H1 (cell line): ENCODE results near the gene ZDHHC8. TPM values are rescaled to one million over a fixed set of nuclear protein-coding genes. Genes with fewer than 3 reads are reported as not detected.

Experiments
- ATF2 ChIP-seq: IDR thresholded peaks from 2 replicates; pipeline ENCODE4 v1.6.1; 2012; ENCODE audit warnings: low read length, inconsistent platforms
- EP300 ChIP-seq, 2 experiments: IDR thresholded peaks; 1 replicate in 1 of 2; 2 replicates in 1 of 2; pipeline ENCODE4 v1.6.1; 2011 to 2012; ENCODE audit warnings: low read depth in 2 of 2, low read length in 2 of 2, mild to moderate bottlenecking in 2 of 2, borderline replicate concordance in 1 of 2, inconsistent platforms in 1 of 2, moderate library complexity in 1 of 2
- EZH2 ChIP-seq: fragments of 200-600 bp; sonication (generic); IDR thresholded peaks from 2 replicates; pipeline ENCODE4 v1.7.1; 2012; ENCODE audit warnings: low read depth, mild to moderate bottlenecking, moderate library complexity, low read length, inconsistent platforms; ENCODE audit not compliant: severe bottlenecking
- POU5F1 ChIP-seq: IDR thresholded peaks from 2 replicates; pipeline ENCODE4 v1.6.1; 2011; ENCODE audit warnings: low read depth, mild to moderate bottlenecking, low read length, moderate library complexity
- SP2 ChIP-seq: IDR thresholded peaks from 2 replicates; pipeline ENCODE4 v1.6.1; 2012; ENCODE audit warnings: mild to moderate bottlenecking, low read length, inconsistent platforms
- polyA plus RNA-seq, 7 experiments: library from polyadenylated mRNA; depleted of rRNA in 3 of 7; stranded (reverse) in 5 of 7; unstranded in 2 of 7; fragments of >200 nt in 5 of 7; fragments of 200-250 nt in 2 of 7; gene quantifications; 1 replicate in 5 of 7; 2 replicates in 1 of 7; 4 replicates in 1 of 7; pipeline versions ENCODE4 v1.2.1 to v1.2.3, GENCODE V29; 2011 to 2013; ENCODE audit warnings: missing spikeins in 2 of 7, mixed read lengths in 2 of 7
- total RNA-seq: library from RNA; stranded (reverse); fragmentation: NEBNext Ultra II Directional; extraction: Animal tissue kit (Norgen Biotek cat#: 25700); gene quantifications from 2 replicates; pipeline ENCODE4 v1.2.1, GENCODE V29; 2021
- TF ChIP-seq, protein P1 (sequence below): fragments of 300-600 bp; sonication (generic); IDR thresholded peaks from 2 replicates; pipeline ENCODE4 v1.7.1; 2012; ENCODE audit warnings: low read length, moderate library complexity, mild to moderate bottlenecking, inconsistent platforms; ENCODE audit not compliant: insufficient replicate concordance

ZDHHC8 gene
- total and polyA plus RNA-seq, 2 of the 8 experiments (the other 6 are each of a cell fraction or from before 2014, with no cell fraction given), result 18.6 to 65.6 TPM

- TF ChIP-seq EZH2 (no peak), EP300 (IDR thresholded peaks at IDR 0.05; ENCODE audit: borderline replicate concordance in 1 of 2, low read depth in 2 of 2, low read length in 2 of 2) (no peak), POU5F1 (no peak), SP2 (no peak), ATF2 (no peak)
- TF ChIP-seq, protein P1, sequence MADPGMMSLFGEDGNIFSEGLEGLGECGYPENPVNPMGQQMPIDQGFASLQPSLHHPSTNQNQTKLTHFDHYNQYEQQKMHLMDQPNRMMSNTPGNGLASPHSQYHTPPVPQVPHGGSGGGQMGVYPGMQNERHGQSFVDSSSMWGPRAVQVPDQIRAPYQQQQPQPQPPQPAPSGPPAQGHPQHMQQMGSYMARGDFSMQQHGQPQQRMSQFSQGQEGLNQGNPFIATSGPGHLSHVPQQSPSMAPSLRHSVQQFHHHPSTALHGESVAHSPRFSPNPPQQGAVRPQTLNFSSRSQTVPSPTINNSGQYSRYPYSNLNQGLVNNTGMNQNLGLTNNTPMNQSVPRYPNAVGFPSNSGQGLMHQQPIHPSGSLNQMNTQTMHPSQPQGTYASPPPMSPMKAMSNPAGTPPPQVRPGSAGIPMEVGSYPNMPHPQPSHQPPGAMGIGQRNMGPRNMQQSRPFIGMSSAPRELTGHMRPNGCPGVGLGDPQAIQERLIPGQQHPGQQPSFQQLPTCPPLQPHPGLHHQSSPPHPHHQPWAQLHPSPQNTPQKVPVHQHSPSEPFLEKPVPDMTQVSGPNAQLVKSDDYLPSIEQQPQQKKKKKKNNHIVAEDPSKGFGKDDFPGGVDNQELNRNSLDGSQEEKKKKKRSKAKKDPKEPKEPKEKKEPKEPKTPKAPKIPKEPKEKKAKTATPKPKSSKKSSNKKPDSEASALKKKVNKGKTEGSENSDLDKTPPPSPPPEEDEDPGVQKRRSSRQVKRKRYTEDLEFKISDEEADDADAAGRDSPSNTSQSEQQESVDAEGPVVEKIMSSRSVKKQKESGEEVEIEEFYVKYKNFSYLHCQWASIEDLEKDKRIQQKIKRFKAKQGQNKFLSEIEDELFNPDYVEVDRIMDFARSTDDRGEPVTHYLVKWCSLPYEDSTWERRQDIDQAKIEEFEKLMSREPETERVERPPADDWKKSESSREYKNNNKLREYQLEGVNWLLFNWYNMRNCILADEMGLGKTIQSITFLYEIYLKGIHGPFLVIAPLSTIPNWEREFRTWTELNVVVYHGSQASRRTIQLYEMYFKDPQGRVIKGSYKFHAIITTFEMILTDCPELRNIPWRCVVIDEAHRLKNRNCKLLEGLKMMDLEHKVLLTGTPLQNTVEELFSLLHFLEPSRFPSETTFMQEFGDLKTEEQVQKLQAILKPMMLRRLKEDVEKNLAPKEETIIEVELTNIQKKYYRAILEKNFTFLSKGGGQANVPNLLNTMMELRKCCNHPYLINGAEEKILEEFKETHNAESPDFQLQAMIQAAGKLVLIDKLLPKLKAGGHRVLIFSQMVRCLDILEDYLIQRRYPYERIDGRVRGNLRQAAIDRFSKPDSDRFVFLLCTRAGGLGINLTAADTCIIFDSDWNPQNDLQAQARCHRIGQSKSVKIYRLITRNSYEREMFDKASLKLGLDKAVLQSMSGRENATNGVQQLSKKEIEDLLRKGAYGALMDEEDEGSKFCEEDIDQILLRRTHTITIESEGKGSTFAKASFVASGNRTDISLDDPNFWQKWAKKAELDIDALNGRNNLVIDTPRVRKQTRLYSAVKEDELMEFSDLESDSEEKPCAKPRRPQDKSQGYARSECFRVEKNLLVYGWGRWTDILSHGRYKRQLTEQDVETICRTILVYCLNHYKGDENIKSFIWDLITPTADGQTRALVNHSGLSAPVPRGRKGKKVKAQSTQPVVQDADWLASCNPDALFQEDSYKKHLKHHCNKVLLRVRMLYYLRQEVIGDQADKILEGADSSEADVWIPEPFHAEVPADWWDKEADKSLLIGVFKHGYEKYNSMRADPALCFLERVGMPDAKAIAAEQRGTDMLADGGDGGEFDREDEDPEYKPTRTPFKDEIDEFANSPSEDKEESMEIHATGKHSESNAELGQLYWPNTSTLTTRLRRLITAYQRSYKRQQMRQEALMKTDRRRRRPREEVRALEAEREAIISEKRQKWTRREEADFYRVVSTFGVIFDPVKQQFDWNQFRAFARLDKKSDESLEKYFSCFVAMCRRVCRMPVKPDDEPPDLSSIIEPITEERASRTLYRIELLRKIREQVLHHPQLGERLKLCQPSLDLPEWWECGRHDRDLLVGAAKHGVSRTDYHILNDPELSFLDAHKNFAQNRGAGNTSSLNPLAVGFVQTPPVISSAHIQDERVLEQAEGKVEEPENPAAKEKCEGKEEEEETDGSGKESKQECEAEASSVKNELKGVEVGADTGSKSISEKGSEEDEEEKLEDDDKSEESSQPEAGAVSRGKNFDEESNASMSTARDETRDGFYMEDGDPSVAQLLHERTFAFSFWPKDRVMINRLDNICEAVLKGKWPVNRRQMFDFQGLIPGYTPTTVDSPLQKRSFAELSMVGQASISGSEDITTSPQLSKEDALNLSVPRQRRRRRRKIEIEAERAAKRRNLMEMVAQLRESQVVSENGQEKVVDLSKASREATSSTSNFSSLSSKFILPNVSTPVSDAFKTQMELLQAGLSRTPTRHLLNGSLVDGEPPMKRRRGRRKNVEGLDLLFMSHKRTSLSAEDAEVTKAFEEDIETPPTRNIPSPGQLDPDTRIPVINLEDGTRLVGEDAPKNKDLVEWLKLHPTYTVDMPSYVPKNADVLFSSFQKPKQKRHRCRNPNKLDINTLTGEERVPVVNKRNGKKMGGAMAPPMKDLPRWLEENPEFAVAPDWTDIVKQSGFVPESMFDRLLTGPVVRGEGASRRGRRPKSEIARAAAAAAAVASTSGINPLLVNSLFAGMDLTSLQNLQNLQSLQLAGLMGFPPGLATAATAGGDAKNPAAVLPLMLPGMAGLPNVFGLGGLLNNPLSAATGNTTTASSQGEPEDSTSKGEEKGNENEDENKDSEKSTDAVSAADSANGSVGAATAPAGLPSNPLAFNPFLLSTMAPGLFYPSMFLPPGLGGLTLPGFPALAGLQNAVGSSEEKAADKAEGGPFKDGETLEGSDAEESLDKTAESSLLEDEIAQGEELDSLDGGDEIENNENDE, result no peak
Measured at GRCh38 chr22:20130731-20131596, 640 bp upstream of the ZDHHC8 start (continued).
